Type B pancreatic cell (in vitro differentiated cells): Measurements from ENCODE around the gene ST8SIA6. TPM values are rescaled to one million over a fixed set of nuclear protein-coding genes. Genes with fewer than 3 reads are reported as not detected.
"Not testable (repeated sequence)": the region's sequence is repeated elsewhere in the genome, so short reads cannot be mapped to it uniquely, and the experiment has no call there.

Experiments
- DNase-seq: peaks from one replicate; pipeline ENCODE4 v3.0.0; 2021; ENCODE audit warnings: mixed read lengths; ENCODE audit not compliant: unreplicated experiment; ENCODE audit errors: extremely low spot score
- H3K27ac Mint-ChIP-seq: 2 replicates; pipeline ENCODE4 v1.8.0; 2021; ENCODE audit warnings: mild to moderate bottlenecking, mixed read lengths
- H3K27me3 Mint-ChIP-seq: 2 replicates; pipeline ENCODE4 v1.8.0; 2021; ENCODE audit warnings: mixed read lengths
- H3K36me3 Mint-ChIP-seq: 2 replicates; pipeline ENCODE4 v1.8.0; 2021; ENCODE audit warnings: mixed read lengths
- H3K4me1 Mint-ChIP-seq: one replicate; pipeline ENCODE4 v1.8.0; 2021; ENCODE audit warnings: mixed read lengths; ENCODE audit not compliant: unreplicated experiment
- H3K4me3 Mint-ChIP-seq: 2 replicates; pipeline ENCODE4 v1.8.0; 2021; ENCODE audit warnings: mild to moderate bottlenecking, mixed read lengths
- H3K9me3 Mint-ChIP-seq: 2 replicates; pipeline ENCODE4 v1.8.0; 2021; ENCODE audit warnings: mixed read lengths
- total RNA-seq: library from RNA; stranded (reverse); gene quantifications from 2 replicates; pipeline ENCODE4 v1.2.1, GENCODE V29; 2021; ENCODE audit warnings: low replicate concordance
- TF ChIP-seq, protein P1 (sequence below): fragments of 200-600 bp; sonication (generic); conservative IDR thresholded peaks from 2 replicates; pipeline ENCODE4 v1.5.0; 2021; ENCODE audit warnings: antibody characterized with exemption, mild to moderate bottlenecking

The ST8SIA6 gene
- total RNA-seq, 1 donor from 2014 or later: 1.8 TPM

- peaks cover 57% of the 10 kb centered on the region for H3K27me3 Mint-ChIP-seq
Measured at GRCh38 chr10:17450024-17450423, 4.4 kb downstream of the ST8SIA6 start.

DNA sequence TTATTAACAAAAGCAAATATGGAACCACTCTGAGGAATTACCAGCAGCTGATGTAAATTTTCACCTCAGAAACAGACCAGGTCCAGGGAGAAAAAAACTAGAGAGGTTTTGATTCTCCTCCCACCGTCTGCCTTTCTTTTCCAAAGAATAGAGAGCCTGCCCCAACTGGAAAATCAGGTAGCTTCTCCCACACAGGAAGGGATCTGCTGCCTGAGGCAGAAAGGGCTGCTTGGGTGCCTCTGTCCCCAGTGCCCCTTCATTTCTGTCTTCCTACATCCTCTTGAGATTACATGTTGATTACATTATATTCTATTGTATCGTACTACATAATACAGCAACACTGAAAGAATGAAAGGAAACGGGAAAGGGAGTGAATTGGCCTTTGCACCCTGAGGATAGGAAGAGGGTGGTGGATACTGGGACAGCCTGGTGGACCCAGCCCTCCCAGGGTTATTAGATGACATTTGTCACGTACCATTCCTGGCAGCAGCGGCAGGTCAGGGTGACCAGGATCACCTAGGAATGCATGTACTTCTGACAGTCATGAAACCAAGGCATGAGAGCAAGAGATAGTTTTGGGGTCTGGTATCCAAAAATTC is 8.9 kb downstream of the ST8SIA6 start:
- DNase-seq: no peak
- Mint-ChIP-seq H3K27me3 (peaks cover 33% of the 10 kb centered on the region), H3K27ac (no peak overlapping the region), H3K4me1 (no peaks in the 10 kb centered on the region), H3K36me3 (peaks cover 9% of the 10 kb centered on the region), H3K4me3 (no peak overlapping the region), H3K9me3 (peaks cover 10% of the 10 kb centered on the region)
- TF ChIP-seq, protein P1, sequence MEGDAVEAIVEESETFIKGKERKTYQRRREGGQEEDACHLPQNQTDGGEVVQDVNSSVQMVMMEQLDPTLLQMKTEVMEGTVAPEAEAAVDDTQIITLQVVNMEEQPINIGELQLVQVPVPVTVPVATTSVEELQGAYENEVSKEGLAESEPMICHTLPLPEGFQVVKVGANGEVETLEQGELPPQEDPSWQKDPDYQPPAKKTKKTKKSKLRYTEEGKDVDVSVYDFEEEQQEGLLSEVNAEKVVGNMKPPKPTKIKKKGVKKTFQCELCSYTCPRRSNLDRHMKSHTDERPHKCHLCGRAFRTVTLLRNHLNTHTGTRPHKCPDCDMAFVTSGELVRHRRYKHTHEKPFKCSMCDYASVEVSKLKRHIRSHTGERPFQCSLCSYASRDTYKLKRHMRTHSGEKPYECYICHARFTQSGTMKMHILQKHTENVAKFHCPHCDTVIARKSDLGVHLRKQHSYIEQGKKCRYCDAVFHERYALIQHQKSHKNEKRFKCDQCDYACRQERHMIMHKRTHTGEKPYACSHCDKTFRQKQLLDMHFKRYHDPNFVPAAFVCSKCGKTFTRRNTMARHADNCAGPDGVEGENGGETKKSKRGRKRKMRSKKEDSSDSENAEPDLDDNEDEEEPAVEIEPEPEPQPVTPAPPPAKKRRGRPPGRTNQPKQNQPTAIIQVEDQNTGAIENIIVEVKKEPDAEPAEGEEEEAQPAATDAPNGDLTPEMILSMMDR: no peak

More at GRCh38 chr10:17450024-17450423, 4.4 kb downstream of the ST8SIA6 start:
- Mint-ChIP-seq H3K9me3 (peaks cover 10% of the 10 kb centered on the region), H3K4me3 (no peak overlapping the region), H3K27ac (no peak overlapping the region), H3K4me1 (peaks cover 4% of the 10 kb centered on the region), H3K36me3 (peaks cover 9% of the 10 kb centered on the region)
- TF ChIP-seq, protein P1: no peak
- DNase-seq: no peak

DNA sequence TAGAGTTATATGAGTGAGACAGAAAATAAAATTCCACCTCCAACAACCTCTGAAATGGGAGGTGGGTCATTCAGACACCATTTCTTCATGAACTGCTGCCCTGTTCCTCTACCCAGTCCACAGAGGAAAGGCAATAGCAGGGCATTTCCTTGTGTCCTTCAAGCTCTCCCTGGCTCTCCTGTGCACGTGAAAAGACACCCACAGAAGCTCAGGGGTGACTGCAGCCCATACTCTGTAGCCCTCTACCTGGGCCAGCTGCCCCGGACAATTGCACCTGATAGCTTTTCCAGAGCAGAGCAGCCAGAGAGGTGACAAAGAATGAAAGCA is 10.0 kb downstream of the ST8SIA6 start:
- no peaks in the 10 kb centered on the region for H3K4me1 Mint-ChIP-seq
- peaks cover under 1% of the 10 kb centered on the region for H3K9me3 Mint-ChIP-seq
- H3K36me3 Mint-ChIP-seq: peaks cover 1% of the 10 kb centered on the region
- no peak for DNase-seq
- peaks cover 27% of the 10 kb centered on the region for H3K27me3 Mint-ChIP-seq
- no peak overlapping the region for H3K27ac Mint-ChIP-seq
- no peak overlapping the region for H3K4me3 Mint-ChIP-seq
- TF ChIP-seq, protein P1: no peak

DNA sequence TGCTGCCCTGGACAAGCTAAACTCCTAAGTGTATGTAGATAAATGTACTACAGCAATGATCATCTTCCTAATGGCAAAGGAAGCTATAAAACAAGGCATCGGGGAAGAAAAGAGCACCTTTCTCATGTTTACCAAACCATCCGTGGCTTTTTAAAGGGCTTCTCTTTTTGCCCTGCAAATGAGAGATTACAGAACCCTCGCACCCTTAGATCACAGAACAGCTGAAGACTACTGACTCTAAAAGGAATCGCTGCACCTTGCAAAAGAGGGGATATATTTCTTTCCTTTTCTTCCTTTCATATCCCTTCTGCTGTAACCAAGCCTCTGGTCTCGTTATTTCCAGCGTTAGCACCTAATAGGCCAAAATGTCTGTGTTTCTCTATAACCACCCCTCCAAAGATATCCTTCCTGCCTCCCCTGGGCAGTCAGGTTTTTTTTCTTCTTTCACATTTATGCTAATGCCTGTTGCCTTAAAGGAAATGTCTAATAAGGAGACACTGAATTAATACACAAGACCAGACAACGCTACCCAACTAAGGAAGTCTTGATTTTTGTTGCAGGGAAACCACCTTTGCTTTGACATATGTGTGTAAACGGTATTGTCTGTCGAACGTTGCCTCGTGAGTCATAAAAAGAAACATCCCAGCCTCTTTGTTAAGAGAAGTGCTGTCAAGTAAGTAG is 10.5 kb downstream of the ST8SIA6 start:
- no peaks in the 10 kb centered on the region for H3K4me1 Mint-ChIP-seq
- TF ChIP-seq, protein P1: no peak
- H3K9me3 Mint-ChIP-seq: no peaks in the 10 kb centered on the region
- H3K27me3 Mint-ChIP-seq: peaks cover 26% of the 10 kb centered on the region
- H3K27ac Mint-ChIP-seq: no peak overlapping the region
- no peaks in the 10 kb centered on the region for H3K36me3 Mint-ChIP-seq
- H3K4me3 Mint-ChIP-seq: no peak overlapping the region
- no peak for DNase-seq

GRCh38 chr10:17438583-17438982 is 15.8 kb downstream of the ST8SIA6 start:
- TF ChIP-seq, protein P1: no peak
- Mint-ChIP-seq H3K36me3 (no peaks in the 10 kb centered on the region), H3K27me3 (peaks cover 24% of the 10 kb centered on the region), H3K9me3 (peaks cover 5% of the 10 kb centered on the region), H3K4me1 (no peaks in the 10 kb centered on the region), H3K4me3 (no peak overlapping the region), H3K27ac (no peak overlapping the region)
- no peak for DNase-seq

DNA sequence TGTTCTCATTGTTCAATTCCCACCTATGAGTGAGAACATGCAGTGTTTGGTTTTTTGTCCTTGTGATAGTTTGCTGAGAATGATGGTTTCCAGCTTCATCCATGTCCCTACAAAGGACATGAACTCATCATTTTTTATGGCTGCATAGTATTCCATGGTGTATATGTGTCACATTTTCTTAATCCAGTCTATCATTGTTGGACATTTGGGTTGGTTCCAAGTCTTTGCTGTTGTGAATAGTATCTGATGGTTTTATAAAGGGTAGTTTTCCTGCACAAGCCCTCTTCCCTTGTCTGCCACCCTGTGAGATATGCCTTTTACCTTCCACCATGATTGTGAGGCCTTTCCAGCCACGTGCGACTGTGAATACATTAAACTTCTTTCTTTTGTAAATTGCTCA is 17.8 kb downstream of the ST8SIA6 start:
- H3K9me3 Mint-ChIP-seq, DNase-seq, H3K4me1 Mint-ChIP-seq, H3K4me3 Mint-ChIP-seq, H3K36me3 Mint-ChIP-seq, H3K27ac Mint-ChIP-seq: not testable (repeated sequence)
- H3K27me3 Mint-ChIP-seq: peaks cover 21% of the 10 kb centered on the region
